Fibroblast of villous mesenchyme (primary cell): Measurements from ENCODE around the gene ZNF280D. TPM values are rescaled to one million over a fixed set of nuclear protein-coding genes. Genes with fewer than 3 reads are reported as not detected.
A peak's percentile ranks its signal among the peaks of the same experiment; 100 is the strongest.

Experiments
- DNase-seq: peaks from one replicate; pipeline ENCODE4 v3.0.0-alpha.2; 2010; ENCODE audit warnings: low read depth
- H3K4me3 ChIP-seq: 2 replicates; pipeline ENCODE4 v1.5.1; 2011; ENCODE audit warnings: low read depth, mild to moderate bottlenecking, low read length
- total RNA-seq: library from RNA; depleted of rRNA; stranded (reverse); fragments of >200 nt; gene quantifications from 2 replicates; pipeline ENCODE4 v1.2.3, GENCODE V29; 2012
- TF ChIP-seq, protein P1 (sequence below): IDR thresholded peaks from 2 replicates; pipeline ENCODE4 v1.5.1; 2012; ENCODE audit warnings: low read depth, mild to moderate bottlenecking, low read length; ENCODE audit not compliant: insufficient read depth

Gene ZNF280D
- total RNA-seq, 1 donor = 51.8 TPM

DNA sequence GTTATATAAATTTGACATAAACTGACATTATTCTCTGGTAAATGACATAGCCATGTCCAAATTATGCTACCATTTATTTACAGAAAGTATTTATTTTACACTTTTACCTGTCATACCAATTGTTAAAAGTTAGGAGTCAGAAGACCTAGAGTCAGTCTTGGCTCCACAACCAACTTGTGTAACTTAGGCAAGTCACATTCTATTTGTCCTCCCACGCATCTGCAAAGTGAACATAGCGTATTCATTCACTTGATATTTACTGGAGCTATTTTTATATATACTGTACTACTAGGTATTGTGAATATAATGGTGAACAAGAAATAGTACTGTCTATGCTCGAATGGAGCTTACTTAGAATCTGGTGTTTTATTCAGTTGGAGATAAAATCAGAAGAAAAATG is 78.7 kb downstream of the ZNF280D start:
- no peak overlapping the region for H3K4me3 ChIP-seq
- peak; percentile 12 for DNase-seq
- TF ChIP-seq, protein P1, sequence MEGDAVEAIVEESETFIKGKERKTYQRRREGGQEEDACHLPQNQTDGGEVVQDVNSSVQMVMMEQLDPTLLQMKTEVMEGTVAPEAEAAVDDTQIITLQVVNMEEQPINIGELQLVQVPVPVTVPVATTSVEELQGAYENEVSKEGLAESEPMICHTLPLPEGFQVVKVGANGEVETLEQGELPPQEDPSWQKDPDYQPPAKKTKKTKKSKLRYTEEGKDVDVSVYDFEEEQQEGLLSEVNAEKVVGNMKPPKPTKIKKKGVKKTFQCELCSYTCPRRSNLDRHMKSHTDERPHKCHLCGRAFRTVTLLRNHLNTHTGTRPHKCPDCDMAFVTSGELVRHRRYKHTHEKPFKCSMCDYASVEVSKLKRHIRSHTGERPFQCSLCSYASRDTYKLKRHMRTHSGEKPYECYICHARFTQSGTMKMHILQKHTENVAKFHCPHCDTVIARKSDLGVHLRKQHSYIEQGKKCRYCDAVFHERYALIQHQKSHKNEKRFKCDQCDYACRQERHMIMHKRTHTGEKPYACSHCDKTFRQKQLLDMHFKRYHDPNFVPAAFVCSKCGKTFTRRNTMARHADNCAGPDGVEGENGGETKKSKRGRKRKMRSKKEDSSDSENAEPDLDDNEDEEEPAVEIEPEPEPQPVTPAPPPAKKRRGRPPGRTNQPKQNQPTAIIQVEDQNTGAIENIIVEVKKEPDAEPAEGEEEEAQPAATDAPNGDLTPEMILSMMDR = no peak

DNA sequence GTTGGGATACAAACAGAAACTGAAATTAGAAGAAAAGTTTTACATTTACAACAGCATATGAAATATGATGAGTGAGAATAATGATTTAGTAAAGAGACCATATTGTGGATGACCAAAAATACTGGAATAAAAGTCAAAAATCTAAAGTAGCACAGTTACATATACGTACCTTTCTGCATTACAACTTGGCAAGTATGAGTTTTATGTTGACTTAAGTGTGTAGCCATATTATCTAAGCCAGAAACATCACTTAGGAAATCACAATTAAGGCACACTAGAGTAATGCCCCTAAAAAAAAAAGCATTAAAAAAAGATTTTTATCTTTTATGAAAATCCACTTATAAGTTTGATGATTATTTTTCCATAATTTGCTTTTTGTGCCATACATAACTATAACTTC is 79.1 kb downstream of the ZNF280D start:
- no peak overlapping the region for H3K4me3 ChIP-seq
- no peak for DNase-seq
- TF ChIP-seq, protein P1 = no peak

DNA sequence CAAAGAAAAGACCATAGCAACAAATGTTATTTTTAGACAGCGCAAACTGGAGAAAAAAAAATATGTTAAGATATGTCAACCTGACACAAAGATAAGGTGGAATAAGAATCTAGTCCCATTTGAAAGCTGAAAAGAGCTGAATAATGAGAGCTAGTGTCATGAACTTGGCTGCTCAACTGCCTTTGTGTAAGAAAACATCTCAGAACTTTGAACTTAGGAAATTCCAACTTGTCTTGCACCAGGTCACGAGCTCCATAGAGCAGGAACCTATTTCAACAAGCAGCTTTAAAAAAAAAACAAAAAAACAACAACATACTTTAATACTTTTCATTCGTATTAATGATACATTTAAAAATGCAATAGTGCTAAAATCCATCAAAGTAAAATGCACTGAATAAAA is 79.5 kb downstream of the ZNF280D start:
- TF ChIP-seq, protein P1 = no peak
- no peak overlapping the region for H3K4me3 ChIP-seq
- DNase-seq = peak; percentile 48

DNA sequence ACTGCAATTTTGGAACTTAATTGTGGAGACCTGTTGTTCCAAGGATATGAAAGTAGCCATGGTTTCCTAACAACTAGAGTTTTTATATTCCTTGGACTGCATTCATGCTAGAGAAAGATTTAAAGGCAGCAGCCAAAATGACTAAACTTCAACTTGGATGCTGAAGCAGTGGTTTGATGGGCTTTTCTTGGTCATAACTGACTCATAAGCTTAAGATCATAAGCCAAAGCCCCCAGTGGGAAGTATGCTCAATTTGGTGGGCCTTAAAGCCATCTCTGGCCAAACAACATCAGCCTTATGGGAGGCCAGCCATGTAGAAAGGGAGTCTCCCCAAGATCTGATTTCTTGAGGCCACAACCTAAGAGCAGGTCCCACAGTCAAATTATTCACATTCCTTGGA is 80.2 kb downstream of the ZNF280D start:
- no peak overlapping the region for H3K4me3 ChIP-seq
- TF ChIP-seq, protein P1 = no peak
- DNase-seq = no peak

DNA sequence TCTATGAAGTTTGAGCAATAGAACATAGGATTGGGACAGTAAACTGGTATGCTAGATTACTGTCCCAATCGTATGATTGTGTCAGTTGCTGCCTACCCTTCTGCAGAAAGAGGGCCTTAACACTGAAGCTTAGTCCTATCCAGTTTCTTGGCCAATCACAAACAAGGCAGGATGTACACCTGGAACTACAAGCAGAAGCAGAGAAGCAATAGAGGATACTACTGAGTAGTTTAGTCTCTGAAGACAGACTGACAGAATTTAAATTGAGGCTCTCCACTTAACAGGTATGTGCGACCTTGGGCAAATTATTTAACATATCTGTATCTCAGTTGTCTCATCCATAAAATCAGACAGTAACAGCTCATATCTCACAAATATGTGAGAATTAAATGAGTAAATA is 85.0 kb downstream of the ZNF280D start:
- H3K4me3 ChIP-seq = no peak overlapping the region
- TF ChIP-seq, protein P1 = no peak
- DNase-seq = no peak

DNA sequence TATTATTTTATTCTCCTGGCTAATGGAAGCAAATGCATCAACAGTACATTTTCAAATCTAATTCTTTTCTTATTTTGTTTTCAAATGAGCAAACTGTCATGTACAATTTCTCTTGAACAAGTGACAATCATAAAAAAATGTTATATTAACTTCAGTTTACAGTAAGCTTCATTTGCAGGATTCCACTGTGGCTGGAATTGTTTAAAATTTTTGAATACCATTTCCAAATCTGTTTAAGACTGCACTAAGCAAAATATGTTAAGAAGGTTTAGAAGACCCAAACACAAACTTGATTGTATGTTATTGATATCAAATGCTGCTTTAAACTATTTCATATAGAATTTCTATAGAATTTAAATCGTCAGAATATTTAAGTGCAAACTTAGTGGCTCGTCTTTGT is 92.8 kb downstream of the ZNF280D start:
- H3K4me3 ChIP-seq = no peak overlapping the region
- TF ChIP-seq, protein P1 = no peak
- no peak for DNase-seq

DNA sequence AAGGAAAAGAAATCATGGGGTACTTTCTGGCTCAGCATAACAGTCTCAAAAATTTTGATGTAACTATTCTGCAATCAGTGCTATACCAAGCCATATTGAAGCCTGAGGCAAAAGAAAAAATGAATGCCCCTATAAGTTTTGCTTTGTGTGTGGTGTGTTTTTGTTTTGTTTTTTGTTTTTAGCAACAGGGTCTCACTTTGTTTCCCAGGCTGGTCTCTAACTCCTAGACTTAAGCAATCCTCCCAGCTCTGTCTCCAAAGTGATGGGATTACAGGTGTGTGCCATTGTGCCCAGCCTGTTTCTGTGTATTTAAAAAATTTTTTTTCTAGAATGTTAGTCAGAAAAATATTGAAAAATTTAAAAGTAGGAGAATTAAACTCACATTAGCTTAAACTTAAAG is 93.2 kb downstream of the ZNF280D start:
- no peak for DNase-seq
- TF ChIP-seq, protein P1 = no peak
- H3K4me3 ChIP-seq = no peak overlapping the region
